ENCODE data around the gene SP140. TPM values are rescaled to one million over a fixed set of nuclear protein-coding genes. Genes with fewer than 3 reads are reported as not detected.

The SP140 gene
- total RNA-seq, 1 experiment from 2014 or later, result 2.6 TPM

- no peaks in the 10 kb centered on the region for H3K27me3 ChIP-seq (ENCODE audit: insufficient read depth, low read length)
- ATAC-seq, result no peak
- no TSS peak for BruUV-seq (replicated peaks)
Observed at GRCh38 chr2:230205034-230205433, 20.5 kb upstream of the SP140 start.

GRCh38 chr2:230205721-230206120 lies 19.8 kb upstream of the SP140 start:
- H3K27me3 ChIP-seq (ENCODE audit: insufficient read depth, low read length), result no peaks in the 10 kb centered on the region
- no peak overlapping the region for H3K4me3 ChIP-seq (replicated peaks in 1 of 2; ENCODE audit: low read depth in 1 of 2, low read length in 2 of 2)
- intact Hi-C loops (cut with micrococcal nuclease), result no loop called here
- DNase-seq (ENCODE audit: low read depth, low spot score) (no peak), ATAC-seq (no peak)
- no peaks in the 10 kb centered on the region for H3K9me3 ChIP-seq (ENCODE audit: control insufficient read depth in 1 of 2, insufficient read depth in 1 of 2, low read depth in 1 of 2, low read length in 2 of 2)
- no peak overlapping the region for H3K4me2 ChIP-seq (ENCODE audit: low read length)
- no TSS peak for BruUV-seq (replicated peaks)
- H3K9me2 ChIP-seq (ENCODE audit: insufficient read depth), result no peaks in the 10 kb centered on the region
- no peaks in the 10 kb centered on the region for H3K36me3 ChIP-seq (ENCODE audit: control insufficient read depth in 1 of 2, insufficient read depth in 2 of 2, low read length in 2 of 2)
- no peak overlapping the region for H2AFZ ChIP-seq (ENCODE audit: low read depth, low read length, poor library complexity, severe bottlenecking)
- ChIA-PET CTCF (no interaction called here), RAD21 (ENCODE audit: low non-redundant PET in 1 of 2, low total read pairs in 2 of 2, uncharacterized antibody in 2 of 2, unreplicated experiment in 2 of 2) (no interaction called here), POLR2A (no interaction called here)
- H3K9ac ChIP-seq (ENCODE audit: low read length), result no peak overlapping the region
- H4K20me1 ChIP-seq (ENCODE audit: insufficient read depth), result no peaks in the 10 kb centered on the region
- H3K79me2 ChIP-seq (ENCODE audit: insufficient read depth, low read length), result no peaks in the 10 kb centered on the region
- no peaks in the 10 kb centered on the region for H3K4me1 ChIP-seq (ENCODE audit: control insufficient read depth in 1 of 2, insufficient read depth in 2 of 2, low read length in 2 of 2)
- H3K27ac ChIP-seq (ENCODE audit: low read depth, low read length), result no peak overlapping the region
- no peak for TF ChIP-seq EZH2phosphoT487 (IDR thresholded peaks at IDR 0.05; ENCODE audit: borderline replicate concordance)
- TF ChIP-seq EZH2 (IDR thresholded peaks at IDR 0.05), result no peak
- TF ChIP-seq TCF7L2 (IDR thresholded peaks at IDR 0.05; ENCODE audit: borderline replicate concordance, extremely low read depth, insufficient read depth, insufficient read length), result no peak
- TF ChIP-seq, protein P1, sequence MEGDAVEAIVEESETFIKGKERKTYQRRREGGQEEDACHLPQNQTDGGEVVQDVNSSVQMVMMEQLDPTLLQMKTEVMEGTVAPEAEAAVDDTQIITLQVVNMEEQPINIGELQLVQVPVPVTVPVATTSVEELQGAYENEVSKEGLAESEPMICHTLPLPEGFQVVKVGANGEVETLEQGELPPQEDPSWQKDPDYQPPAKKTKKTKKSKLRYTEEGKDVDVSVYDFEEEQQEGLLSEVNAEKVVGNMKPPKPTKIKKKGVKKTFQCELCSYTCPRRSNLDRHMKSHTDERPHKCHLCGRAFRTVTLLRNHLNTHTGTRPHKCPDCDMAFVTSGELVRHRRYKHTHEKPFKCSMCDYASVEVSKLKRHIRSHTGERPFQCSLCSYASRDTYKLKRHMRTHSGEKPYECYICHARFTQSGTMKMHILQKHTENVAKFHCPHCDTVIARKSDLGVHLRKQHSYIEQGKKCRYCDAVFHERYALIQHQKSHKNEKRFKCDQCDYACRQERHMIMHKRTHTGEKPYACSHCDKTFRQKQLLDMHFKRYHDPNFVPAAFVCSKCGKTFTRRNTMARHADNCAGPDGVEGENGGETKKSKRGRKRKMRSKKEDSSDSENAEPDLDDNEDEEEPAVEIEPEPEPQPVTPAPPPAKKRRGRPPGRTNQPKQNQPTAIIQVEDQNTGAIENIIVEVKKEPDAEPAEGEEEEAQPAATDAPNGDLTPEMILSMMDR (IDR thresholded peaks at IDR 0.05 in 2 of 3, conservative IDR thresholded peaks at IDR 0.05 in 1 of 3; ENCODE audit: borderline replicate concordance in 1 of 3, insufficient read depth in 1 of 3, low read depth in 2 of 3, low read length in 2 of 3), result no peak

More at GRCh38 chr2:230205034-230205433, 20.5 kb upstream of the SP140 start:
- ChIA-PET CTCF (no interaction called here), RAD21 (ENCODE audit: low non-redundant PET in 1 of 2, low total read pairs in 2 of 2, uncharacterized antibody in 2 of 2, unreplicated experiment in 2 of 2) (no interaction called here), POLR2A (no interaction called here)
- no peaks in the 10 kb centered on the region for H3K9me3 ChIP-seq (ENCODE audit: control insufficient read depth in 1 of 2, insufficient read depth in 1 of 2, low read depth in 1 of 2, low read length in 2 of 2)
- no peak overlapping the region for H3K27ac ChIP-seq (ENCODE audit: low read depth, low read length)
- no peak overlapping the region for H2AFZ ChIP-seq (ENCODE audit: low read depth, low read length, poor library complexity, severe bottlenecking)
- no peaks in the 10 kb centered on the region for H3K79me2 ChIP-seq (ENCODE audit: insufficient read depth, low read length)
- H4K20me1 ChIP-seq (ENCODE audit: insufficient read depth), result no peaks in the 10 kb centered on the region
- DNase-seq (ENCODE audit: low read depth, low spot score), result no peak
- H3K36me3 ChIP-seq (ENCODE audit: control insufficient read depth in 1 of 2, insufficient read depth in 2 of 2, low read length in 2 of 2), result no peaks in the 10 kb centered on the region
- intact Hi-C loops (cut with micrococcal nuclease), result no loop called here
- H3K9me2 ChIP-seq (ENCODE audit: insufficient read depth), result no peaks in the 10 kb centered on the region
- H3K9ac ChIP-seq (ENCODE audit: low read length), result no peak overlapping the region
- TF ChIP-seq SIN3A (IDR thresholded peaks at IDR 0.05; ENCODE audit: low read depth) (no peak), EZH2phosphoT487 (IDR thresholded peaks at IDR 0.05; ENCODE audit: borderline replicate concordance) (no peak), POLR2A (IDR thresholded peaks at IDR 0.05; ENCODE audit: borderline replicate concordance, extremely low read depth, insufficient read depth, insufficient read length) (no peak), CEBPB (IDR thresholded peaks at IDR 0.05; ENCODE audit: low read depth) (no peak)
- H3K4me2 ChIP-seq (ENCODE audit: low read length), result no peak overlapping the region
- no peak overlapping the region for H3K4me3 ChIP-seq (replicated peaks in 1 of 2; ENCODE audit: low read depth in 1 of 2, low read length in 2 of 2)
- no peaks in the 10 kb centered on the region for H3K4me1 ChIP-seq (ENCODE audit: control insufficient read depth in 1 of 2, insufficient read depth in 2 of 2, low read length in 2 of 2)
